H1 (cell line): ENCODE data around the gene MYBPC3. TPM values are rescaled to one million over a fixed set of nuclear protein-coding genes. Genes with fewer than 3 reads are reported as not detected.

Experiments used
- BACH1 ChIP-seq: IDR thresholded peaks from 2 replicates; pipeline ENCODE4 v1.6.1; 2012; ENCODE audit warnings: low read length, improper control_type of control experiment
- polyA plus RNA-seq, 7 experiments: library from polyadenylated mRNA; depleted of rRNA in 3 of 7; stranded (reverse) in 5 of 7; unstranded in 2 of 7; fragments of >200 nt in 5 of 7; fragments of 200-250 nt in 2 of 7; gene quantifications; 1 replicate in 5 of 7; 2 replicates in 1 of 7; 4 replicates in 1 of 7; pipeline versions ENCODE4 v1.2.1 to v1.2.3, GENCODE V29; 2011 to 2013; ENCODE audit warnings: missing spikeins in 2 of 7, mixed read lengths in 2 of 7
- total RNA-seq: library from RNA; stranded (reverse); fragmentation: NEBNext Ultra II Directional; extraction: Animal tissue kit (Norgen Biotek cat#: 25700); gene quantifications from 2 replicates; pipeline ENCODE4 v1.2.1, GENCODE V29; 2021

The MYBPC3 gene
- total and polyA plus RNA-seq, 2 of the 8 experiments (the other 6 are each of a cell fraction or from before 2014, with no cell fraction given) = 0.05 TPM; not detected in 1

DNA sequence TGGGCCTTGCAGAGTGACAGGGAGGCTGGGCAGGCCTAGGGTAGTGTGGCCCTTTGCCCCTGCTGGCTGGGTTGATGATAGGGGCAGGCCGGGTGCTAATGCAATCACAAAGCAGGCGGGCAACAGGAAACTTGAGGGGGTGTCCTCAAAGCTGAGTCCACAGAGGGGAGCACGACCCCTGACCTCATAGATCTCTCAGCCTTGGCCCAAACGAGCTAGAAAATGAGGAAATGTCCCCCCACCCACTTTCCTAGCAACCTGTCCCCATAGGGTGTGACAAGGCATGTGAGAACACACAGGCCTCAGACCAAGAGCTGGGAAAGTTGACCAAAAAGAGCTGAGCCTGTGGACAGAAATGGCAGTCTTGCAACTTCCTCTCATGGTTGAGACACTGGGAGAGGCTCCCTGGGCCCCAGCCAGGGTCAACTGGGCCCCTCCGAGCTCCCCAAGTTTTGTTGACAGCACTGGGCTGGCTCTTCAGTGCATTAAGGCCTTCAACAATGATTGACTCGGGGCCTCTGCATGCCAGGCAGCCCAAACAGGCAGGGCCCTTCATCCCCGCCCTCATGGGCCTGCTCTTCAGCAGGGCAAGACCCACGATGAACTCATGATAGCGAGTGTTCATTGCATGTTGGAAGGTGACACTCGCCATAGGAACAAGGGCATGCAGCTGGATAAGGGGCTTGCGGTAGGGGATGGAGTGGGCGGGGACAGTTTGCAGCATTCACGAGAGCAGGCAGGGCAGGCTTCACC lies 35.6 kb upstream of the MYBPC3 start (continued):
- TF ChIP-seq BACH1 = no peak
